ENCODE data around the gene MARCHF6.
"Not testable (repeated sequence)": the region's sequence is repeated elsewhere in the genome, so short reads cannot be mapped to it uniquely, and the experiment has no call there.

MARCHF6 gene

GRCh38 chr5:10353241-10354047, at the start of gene MARCHF6:
Gene MARCHF6, plus strand, starts transcription at chr5:10353695. Its CDS starts 204 bp downstream, at chr5:10353899.
- DNase-seq, result peak; percentile 97

GRCh38 chr5:10303699-10304170, 49.8 kb upstream of the MARCHF6 start:
- DNase-seq, result no peak

GRCh38 chr5:10304932-10305331, 48.6 kb upstream of the MARCHF6 start:
- no peak for DNase-seq

GRCh38 chr5:10306114-10306513, 47.4 kb upstream of the MARCHF6 start:
- no peak for DNase-seq

GRCh38 chr5:10306806-10307205, 46.7 kb upstream of the MARCHF6 start:
- DNase-seq, result no peak

GRCh38 chr5:10307206-10308148, 46.0 kb upstream of the MARCHF6 start, which contains the start of gene CMBL:
Gene CMBL, minus strand, starts transcription at chr5:10307902. Its CDS starts 17,140 bp downstream, at chr5:10290762.
- peak; percentile 71 for DNase-seq

- no peak for DNase-seq
Observed at GRCh38 chr5:10308844-10309243, 44.7 kb upstream of the MARCHF6 start.

- no peak for DNase-seq
Observed at GRCh38 chr5:10310066-10310779, 43.3 kb upstream of the MARCHF6 start.

GRCh38 chr5:10310835-10311570, 42.5 kb upstream of the MARCHF6 start:
- not testable (repeated sequence) for DNase-seq

GRCh38 chr5:10311595-10312425, 41.7 kb upstream of the MARCHF6 start:
- DNase-seq, result no peak

GRCh38 chr5:10315201-10315600, 38.3 kb upstream of the MARCHF6 start:
- DNase-seq, result no peak

GRCh38 chr5:10315824-10316509, 37.5 kb upstream of the MARCHF6 start:
- no peak for DNase-seq

GRCh38 chr5:10317825-10318682, 35.4 kb upstream of the MARCHF6 start:
- no peak for DNase-seq

- DNase-seq, result no peak
Observed at GRCh38 chr5:10319202-10319851, 34.2 kb upstream of the MARCHF6 start.

GRCh38 chr5:10320793-10321192, 32.7 kb upstream of the MARCHF6 start:
- no peak for DNase-seq

GRCh38 chr5:10321882-10322281, 31.6 kb upstream of the MARCHF6 start:
- no peak for DNase-seq

GRCh38 chr5:10323588-10324488, 29.7 kb upstream of the MARCHF6 start:
- DNase-seq, result no peak

All from activated CD8-positive, alpha-beta memory T cell treated with anti-CD3 and anti-CD28 coated beads for 24 hours (primary cell).